HG03439 (cell line): ENCODE measurements around the gene B3GNT8.
A peak's percentile ranks its signal among the peaks of the same experiment; 100 is the strongest.
"Not testable (repeated sequence)": the region's sequence is repeated elsewhere in the genome, so short reads cannot be mapped to it uniquely, and the experiment has no call there.

ENCODE experiments used
- ATAC-seq: cut with Tn5 transposase; IDR thresholded peaks from one replicate; pipeline ENCODE4 v1.9.1; 2021; ENCODE audit warnings: mild to moderate bottlenecking, moderate library complexity; ENCODE audit not compliant: unreplicated experiment

B3GNT8 gene

DNA sequence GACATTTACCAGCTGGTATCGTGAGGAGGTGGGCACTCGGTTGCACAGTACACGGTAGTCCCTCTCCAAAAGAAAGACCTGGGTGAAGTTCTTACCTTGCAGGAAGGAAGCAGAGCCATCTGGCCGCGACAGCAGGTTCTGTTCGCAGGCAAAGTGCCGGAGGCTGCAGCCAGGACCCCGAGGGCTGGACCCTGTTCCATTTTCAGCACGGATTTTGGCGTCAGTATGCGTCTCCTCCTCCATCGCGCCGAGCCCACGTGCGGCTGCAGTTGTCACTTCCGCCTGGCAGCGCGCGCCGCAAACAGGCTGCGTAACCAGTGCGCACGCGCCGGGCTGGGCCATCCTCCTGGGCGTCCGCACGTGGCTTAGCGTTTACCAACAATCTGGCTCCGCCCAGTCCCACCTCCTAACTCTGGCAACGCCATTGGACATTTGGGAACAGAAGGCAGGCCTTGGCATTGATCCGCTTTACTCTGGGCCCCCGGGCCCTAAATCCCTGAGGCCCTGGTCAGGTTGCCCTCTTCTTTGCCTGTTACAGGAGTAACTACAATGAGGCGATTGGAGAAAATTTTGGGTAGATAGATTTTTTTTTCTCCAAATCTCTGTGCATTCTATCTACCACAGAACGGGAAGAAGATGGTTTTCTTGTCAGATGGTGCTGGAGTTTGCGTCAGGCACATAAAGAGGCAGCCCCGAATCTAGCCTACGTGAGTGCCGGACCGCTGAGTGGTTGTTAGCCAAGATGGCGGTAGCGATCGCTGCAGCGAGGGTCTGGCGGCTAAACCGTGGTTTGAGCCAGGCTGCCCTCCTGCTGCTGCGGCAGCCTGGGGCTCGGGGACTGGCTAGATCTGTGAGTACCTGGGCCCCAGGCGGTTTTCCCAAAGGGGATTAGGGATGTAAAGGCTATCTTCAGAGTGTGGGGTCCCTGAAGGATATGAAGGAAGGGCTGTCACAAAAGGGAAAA is 29.8 kb downstream of the B3GNT8 start, which contains the start of the genes BCKDHA and EXOSC5:
BCKDHA (plus strand) TSS at position 733 of the 964 bp plus-strand sequence; CDS start at position 743, 10 bp downstream.
EXOSC5 (minus strand) TSS at position 274 of the 964 bp plus-strand sequence; CDS start at position 243, 31 bp downstream.
- peak; percentile 88 for ATAC-seq

DNA sequence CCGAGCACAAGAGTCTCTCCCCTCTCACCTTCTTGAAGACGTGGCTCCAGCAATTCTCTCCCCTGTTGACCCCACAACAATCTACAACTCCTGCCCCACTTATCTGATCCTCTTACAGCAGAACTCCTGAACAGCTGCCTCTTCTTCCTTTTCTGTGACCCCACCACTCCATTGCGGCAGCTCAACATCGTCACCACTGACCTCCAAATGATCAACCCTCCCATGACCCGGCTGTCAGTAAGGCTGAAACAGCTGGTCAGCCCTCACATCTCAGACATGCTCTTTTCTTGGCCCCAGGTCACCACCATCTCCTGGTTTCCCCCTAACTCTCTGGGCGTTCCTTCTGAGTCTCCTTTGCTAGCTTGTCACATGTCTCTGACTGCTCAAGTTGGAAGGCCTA is 31.8 kb downstream of the B3GNT8 start:
- no peak for ATAC-seq

DNA sequence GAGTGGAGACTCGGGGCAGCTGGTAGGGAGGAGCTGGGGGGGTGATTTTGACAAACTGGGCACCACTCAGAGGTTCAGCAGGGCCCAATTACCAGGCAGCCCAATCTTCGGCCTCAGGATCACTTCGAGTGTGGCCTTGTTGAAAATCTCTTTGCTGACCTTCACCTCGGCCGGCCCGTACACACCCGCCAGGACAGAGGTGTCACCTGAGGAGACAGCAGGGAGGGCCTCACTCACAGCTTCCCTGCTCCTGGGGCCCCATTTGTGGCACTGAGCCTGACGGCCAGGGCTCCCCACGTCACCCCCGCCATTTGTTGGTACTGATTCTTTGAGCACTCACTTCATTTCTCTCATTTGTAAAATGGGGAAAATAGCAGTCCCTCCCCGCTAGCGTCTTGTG is 34.4 kb downstream of the B3GNT8 start:
- no peak for ATAC-seq

DNA sequence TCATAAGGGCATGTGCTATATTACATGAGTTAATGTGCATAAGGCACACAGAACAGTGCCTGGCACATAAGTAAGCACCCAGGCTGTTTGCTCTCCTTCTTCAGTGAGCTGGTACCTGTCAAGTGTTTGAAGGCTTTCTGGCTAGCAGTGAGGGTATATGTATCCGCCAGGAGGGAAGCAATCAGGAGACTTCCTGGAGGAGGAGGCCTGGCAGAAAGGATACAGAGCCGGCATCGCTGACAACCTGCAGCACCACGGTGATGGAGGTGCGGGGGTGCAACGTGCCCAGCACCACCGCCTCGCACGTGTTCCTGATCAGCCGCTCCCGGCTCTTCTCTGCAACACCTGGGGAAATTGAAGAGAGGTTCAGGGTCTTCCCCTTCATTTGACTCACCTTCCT is 35.6 kb downstream of the B3GNT8 start:
- ATAC-seq = no peak

DNA sequence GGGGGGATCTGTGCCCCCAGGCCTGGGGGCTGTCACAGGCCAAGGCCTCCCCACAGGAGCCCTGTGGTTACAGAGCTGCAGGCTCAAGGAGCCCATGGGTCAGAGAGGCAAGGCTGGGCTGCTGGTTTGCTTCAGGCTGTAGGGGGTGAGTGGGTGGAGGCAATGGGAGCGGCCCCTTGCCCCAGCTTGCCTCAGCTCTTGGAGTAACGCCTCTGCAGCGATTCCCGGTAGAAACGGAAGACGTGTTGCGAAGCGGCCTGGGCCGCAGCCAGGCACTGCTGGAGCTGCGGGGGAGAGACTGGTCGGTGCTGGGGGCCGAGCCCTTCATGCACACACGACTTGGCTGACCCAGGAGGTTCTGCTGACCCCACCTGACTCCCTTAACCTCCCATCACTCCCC is 40.7 kb downstream of the B3GNT8 start:
- no peak for ATAC-seq

DNA sequence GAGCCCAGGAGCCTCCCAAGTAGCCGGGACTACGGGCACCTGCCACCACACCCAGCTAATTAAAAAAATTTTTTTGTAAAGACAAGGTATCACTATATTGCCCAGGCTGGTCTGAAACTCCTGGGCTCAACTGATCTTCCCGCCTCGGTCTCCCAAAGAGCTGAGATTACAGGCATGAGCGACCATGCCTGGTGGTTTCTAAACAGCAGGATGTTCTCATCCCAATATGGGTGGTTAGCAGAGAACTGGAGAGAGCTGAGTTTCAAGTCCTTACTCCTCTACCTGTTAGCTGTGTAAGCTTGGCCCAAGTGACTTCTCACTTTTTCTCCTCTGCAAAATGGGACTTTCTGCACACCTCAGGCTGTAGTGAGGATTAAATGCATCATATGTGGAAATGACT is 42.8 kb downstream of the B3GNT8 start:
- no peak for ATAC-seq

DNA sequence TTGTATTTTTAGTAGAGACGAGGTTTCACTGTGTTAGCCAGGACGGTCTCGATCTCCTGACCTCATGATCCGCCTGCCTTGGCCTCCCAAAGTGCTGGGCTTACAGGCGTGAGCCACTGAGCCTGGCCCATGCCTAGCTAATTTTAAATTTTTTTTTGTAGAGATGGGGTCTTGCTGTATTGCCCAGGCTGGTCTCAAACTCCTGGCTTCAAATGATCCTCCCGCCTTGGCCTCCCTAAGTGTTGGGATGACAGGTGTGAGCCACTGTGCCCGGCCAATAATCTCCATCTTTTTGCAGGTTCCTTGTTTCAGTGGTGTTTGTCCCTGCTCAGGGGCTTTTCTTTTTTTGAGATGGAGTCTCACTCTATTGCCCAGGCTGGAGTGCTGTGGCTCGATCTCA is 45.6 kb downstream of the B3GNT8 start:
- ATAC-seq = not testable (repeated sequence)

DNA sequence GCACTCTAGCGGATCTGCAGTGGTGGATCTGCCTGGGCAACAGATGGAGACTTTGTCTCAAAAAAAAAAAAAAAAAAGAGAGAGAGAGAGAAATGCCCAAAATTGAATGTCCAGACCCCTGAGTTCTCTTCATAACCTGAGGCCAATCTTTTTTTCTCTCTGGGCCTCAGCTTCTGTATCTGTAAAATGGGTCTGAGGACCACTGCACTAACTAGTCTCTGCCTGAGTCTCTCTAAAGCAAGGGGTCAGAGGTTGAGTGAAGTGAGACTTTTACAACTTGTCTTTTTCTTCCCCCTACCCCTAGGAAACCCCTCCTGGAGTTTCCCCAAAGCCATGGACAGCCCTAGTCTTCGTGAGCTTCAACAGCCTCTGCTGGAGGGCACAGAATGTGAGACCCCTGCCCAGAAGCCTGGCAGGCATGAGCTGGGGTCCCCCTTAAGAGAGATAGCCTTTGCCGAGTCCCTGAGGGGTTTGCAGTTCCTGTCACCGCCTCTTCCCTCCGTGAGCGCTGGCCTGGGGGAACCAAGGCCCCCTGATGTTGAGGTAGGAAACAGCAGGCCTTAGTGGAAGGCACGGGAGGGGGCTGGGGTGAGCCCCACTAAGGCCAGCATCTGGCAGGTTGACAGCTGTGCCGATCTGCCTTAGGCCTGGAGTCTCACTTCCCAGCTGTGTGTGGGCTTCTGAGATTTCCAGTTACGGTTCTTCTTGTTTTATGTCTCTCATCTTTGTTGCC is 49.0 kb downstream of the B3GNT8 start:
- ATAC-seq = no peak

DNA sequence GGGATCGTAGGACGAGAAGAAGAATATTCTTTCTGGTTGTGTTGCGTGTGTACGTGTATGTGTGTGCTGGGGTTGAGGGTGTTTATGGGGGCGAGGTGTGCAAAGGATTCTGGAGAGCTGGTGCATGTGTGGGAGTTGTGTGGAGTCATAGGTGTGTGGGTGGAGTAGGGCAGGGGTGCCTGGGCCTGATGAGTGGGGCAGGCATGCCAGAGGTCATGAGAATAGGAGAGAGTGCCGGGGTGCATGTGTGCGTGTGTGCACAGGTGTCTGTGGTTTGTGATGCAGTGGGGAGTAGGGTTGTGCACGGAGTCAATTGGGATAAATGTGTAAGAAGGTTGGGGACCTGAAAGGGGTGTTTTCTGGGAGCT is 50.2 kb downstream of the B3GNT8 start:
- no peak for ATAC-seq

DNA sequence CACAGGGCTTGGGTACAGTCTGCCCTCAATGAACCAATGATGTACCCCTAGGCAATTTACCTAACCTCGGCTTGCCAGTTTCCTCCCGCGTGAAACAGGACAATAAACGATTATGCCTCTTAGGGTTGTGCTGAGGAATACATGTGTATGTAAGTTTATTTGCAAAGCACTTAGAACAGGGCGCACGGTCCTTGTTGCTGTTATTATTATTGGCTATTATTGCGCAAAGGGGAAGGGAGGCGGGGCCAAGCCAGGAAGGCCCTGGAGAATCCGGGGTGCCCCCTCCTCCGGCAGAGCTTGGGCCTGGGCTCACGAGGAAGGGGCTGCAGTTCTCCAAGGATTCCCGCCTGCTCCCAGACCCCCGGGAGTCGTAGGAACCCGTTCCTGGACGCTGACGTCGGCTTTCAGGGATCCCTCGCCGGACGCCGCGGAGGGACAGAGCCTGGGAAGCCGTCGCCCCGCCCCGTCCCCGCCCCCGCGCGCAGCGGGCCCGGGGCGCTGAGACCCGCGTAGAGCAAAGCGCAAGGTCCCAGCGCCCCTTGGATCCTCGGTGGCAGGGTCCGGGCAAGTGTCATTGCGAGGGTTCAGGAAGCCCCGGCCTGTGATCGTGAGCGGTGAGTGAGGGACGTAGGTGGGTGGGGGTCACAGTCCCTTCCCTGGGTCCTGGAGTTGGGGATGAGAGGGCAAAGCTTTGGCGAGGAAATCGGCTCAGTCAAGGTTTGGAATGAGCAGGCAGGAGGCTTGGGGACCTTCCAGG is 50.8 kb downstream of the B3GNT8 start, which contains the start of gene TMEM91:
TMEM91 (plus strand) TSS at position 293 of the 757 bp plus-strand sequence. CDS start 1,777 bp downstream, outside the sequence.
- no peak for ATAC-seq
